NCI-H2196 (cell line): ENCODE data around the gene CTTN.

Source experiments
- DNase-seq: peaks from one replicate; lab custom pipeline; 2025; ENCODE audit not compliant: unreplicated experiment; lab: John Stamatoyannopoulos, UW

CTTN gene

GRCh38 chr11:70473873-70474690 lies 75.8 kb downstream of the CTTN start:
- DNase-seq, result no peak

GRCh38 chr11:70474710-70475109 lies 76.4 kb downstream of the CTTN start:
- no peak for DNase-seq

- no peak for DNase-seq
Observed at GRCh38 chr11:70476669-70477068, 78.3 kb downstream of the CTTN start.

GRCh38 chr11:70477176-70477575 lies 78.8 kb downstream of the CTTN start:
- DNase-seq, result no peak

GRCh38 chr11:70477609-70478008 lies 79.3 kb downstream of the CTTN start:
- DNase-seq, result no peak

GRCh38 chr11:70478166-70478890 lies 80.0 kb downstream of the CTTN start:
- no peak for DNase-seq

GRCh38 chr11:70480711-70481110 lies 82.4 kb downstream of the CTTN start:
- no peak for DNase-seq

GRCh38 chr11:70481625-70482528 lies 83.5 kb downstream of the CTTN start:
- no peak for DNase-seq

GRCh38 chr11:70482529-70482917 lies 84.2 kb downstream of the CTTN start:
- no peak for DNase-seq

GRCh38 chr11:70483077-70483861 lies 84.9 kb downstream of the CTTN start:
- peak; percentile 18 for DNase-seq

- no peak for DNase-seq
Observed at GRCh38 chr11:70483917-70484316, 85.6 kb downstream of the CTTN start.

GRCh38 chr11:70485326-70486025 lies 87.1 kb downstream of the CTTN start:
- no peak for DNase-seq

- DNase-seq, result no peak
Observed at GRCh38 chr11:70486026-70486415, 87.7 kb downstream of the CTTN start.
